ENCODE measurements around the gene UMODL1. TPM values are rescaled to one million over a fixed set of nuclear protein-coding genes. Genes with fewer than 3 reads are reported as not detected.

The UMODL1 gene
- polyA plus RNA-seq, 3 donors from 2014 or later = not detected

Other genes starting within 250 kb of the UMODL1 start
- gene PRDM15, start 192.0 kb upstream of the UMODL1 start, polyA plus RNA-seq = 1 to 10 TPM in 2 of 3 donors, not detected in 1; 1.3 to 3.5 TPM
- gene C2CD2, start 117.3 kb upstream of the UMODL1 start, polyA plus RNA-seq = 1 to 10 TPM in 2 of 3 donors, not detected in 1; 2.1 TPM
- 1 to 10 TPM; 1.3 to 4.1 (median 2.2) TPM for gene ZBTB21, start 61.0 kb upstream of the UMODL1 start, polyA plus RNA-seq
- 10 to 100 TPM in 1 of 3 donors, 1 to 10 TPM in 2; 4.3 to 10.9 (median 8.2) TPM for gene ABCG1, start 147.8 kb downstream of the UMODL1 start, polyA plus RNA-seq
- not detected for gene TFF3, start 244.1 kb downstream of the UMODL1 start, polyA plus RNA-seq

Data from immature natural killer cell (primary cell).